HepG2 (cell line): Measurements from ENCODE around the gene FOSB. TPM values are rescaled to one million over a fixed set of nuclear protein-coding genes. Genes with fewer than 3 reads are reported as not detected.
A peak's percentile ranks its signal among the peaks of the same experiment; 100 is the strongest.

Experiments
- CEBPB ChIP-seq: IDR thresholded peaks from 2 replicates; pipeline ENCODE4 v1.6.1; 2011; ENCODE audit warnings: low read depth, low read length, improper control_type of control experiment, borderline replicate concordance
- KLF16 ChIP-seq, 2 experiments: sonication (generic) in 1 of 2; formaldehyde crosslinking in 1 of 2; IDR thresholded peaks; 2 replicates each; pipeline versions ENCODE4 v1.6.1 to v1.8.0; 2016 to 2023; ENCODE audit warnings: missing genetic modification reagents in 2 of 2, missing compliant biosample characterization in 1 of 2
- NR1H2 ChIP-seq: sonication (generic); formaldehyde crosslinking; IDR thresholded peaks from 2 replicates; pipeline ENCODE4 v1.8.1; 2022; ENCODE audit warnings: low read depth, missing genetic modification reagents, borderline replicate concordance
- PHF21A ChIP-seq: sonication (generic); formaldehyde crosslinking; IDR thresholded peaks from 2 replicates; pipeline ENCODE4 v1.5.0; 2020; ENCODE audit warnings: mild to moderate bottlenecking, missing genetic modification reagents
- RFX1 ChIP-seq: fragments of 450-650 bp; IDR thresholded peaks from 2 replicates; pipeline ENCODE4 v1.6.1; 2017
- SKI ChIP-seq: fragments of 450-650 bp; IDR thresholded peaks from one replicate; pipeline ENCODE4 v1.6.1; 2018; ENCODE audit warnings: mild to moderate bottlenecking; ENCODE audit not compliant: partially characterized antibody
- TAF15 ChIP-seq: fragments of 200-400 bp; formaldehyde crosslinking; IDR thresholded peaks from one replicate; pipeline ENCODE4 v1.6.1; 2018; ENCODE audit warnings: mild to moderate bottlenecking, low read depth, low read length; ENCODE audit not compliant: poor library complexity, severe bottlenecking
- YEATS4 ChIP-seq: sonication (generic); formaldehyde crosslinking; IDR thresholded peaks from 2 replicates; pipeline ENCODE4 v1.4.0; 2020; ENCODE audit warnings: missing genetic modification reagents, borderline replicate concordance
- YY1 ChIP-seq: IDR thresholded peaks from 2 replicates; pipeline ENCODE4 v1.6.1; 2011; ENCODE audit warnings: low read length, low read depth, moderate library complexity, mild to moderate bottlenecking; ENCODE audit not compliant: insufficient read depth, insufficient replicate concordance
- ZKSCAN1 ChIP-seq: fragments of 150-350 bp; IDR thresholded peaks from 2 replicates; pipeline ENCODE4 v1.6.1; 2014; ENCODE audit warnings: low read length
- ZNF101 ChIP-seq: sonication (generic); formaldehyde crosslinking; IDR thresholded peaks from 2 replicates; pipeline ENCODE4 v1.4.0; 2020; ENCODE audit warnings: mild to moderate bottlenecking, low read depth, missing genetic modification reagents, borderline replicate concordance
- ZNF256 ChIP-seq: sonication (generic); formaldehyde crosslinking; conservative IDR thresholded peaks from 2 replicates; pipeline ENCODE4 v1.4.0; 2020; ENCODE audit warnings: missing genetic modification reagents
- ZNF451 ChIP-seq: sonication (generic); formaldehyde crosslinking; IDR thresholded peaks from 2 replicates; pipeline ENCODE4 v1.5.0; 2020; ENCODE audit warnings: mild to moderate bottlenecking, missing genetic modification reagents
- ZNF782 ChIP-seq: sonication (generic); formaldehyde crosslinking; IDR thresholded peaks from 2 replicates; pipeline ENCODE4 v1.4.0; 2020; ENCODE audit warnings: missing genetic modification reagents, mild to moderate bottlenecking, borderline replicate concordance
- ZNF839 ChIP-seq: sonication (generic); formaldehyde crosslinking; IDR thresholded peaks from 2 replicates; pipeline ENCODE4 v1.4.0; 2020; ENCODE audit warnings: missing genetic modification reagents, mild to moderate bottlenecking, borderline replicate concordance
- polyA plus RNA-seq, 8 experiments: library from polyadenylated mRNA; depleted of rRNA in 3 of 8; stranded (reverse) in 7 of 8; unstranded in 1 of 8; fragments of >200 nt; fragmentation: Illumina TruSeq in 4 of 8; extraction: Trizol in 4 of 8; gene quantifications; 2 replicates each; pipeline versions ENCODE4 v1.2.1 to v1.2.3, GENCODE V29; 2011 to 2016; ENCODE audit warnings: low read depth in 4 of 8, missing spikeins in 1 of 8, mixed read lengths in 1 of 8; ENCODE audit not compliant: insufficient read depth in 1 of 8
- total RNA-seq, 5 experiments: library from RNA; depleted of rRNA; stranded (reverse); fragments of >200 nt; fragmentation: Illumina TruSeq; extraction: Trizol; gene quantifications; 2 replicates each; pipeline ENCODE4 v1.2.3, GENCODE V29; 2016; ENCODE audit warnings: low read depth in 1 of 5
- TF ChIP-seq, protein P1 (sequence below): sonication (generic); formaldehyde crosslinking; conservative IDR thresholded peaks from 2 replicates; pipeline ENCODE4 v1.4.0; 2020; ENCODE audit warnings: missing genetic modification reagents
- TF ChIP-seq, protein P2 (sequence below): sonication (generic); formaldehyde crosslinking; IDR thresholded peaks from 2 replicates; pipeline ENCODE4 v1.9.0; 2021; ENCODE audit warnings: missing genetic modification reagents, borderline replicate concordance
- TF ChIP-seq, protein P3 (sequence below): sonication (generic); formaldehyde crosslinking; IDR thresholded peaks from 2 replicates; pipeline ENCODE4 v1.5.0; 2020; ENCODE audit warnings: missing genetic modification reagents, mild to moderate bottlenecking, borderline replicate concordance
- TF ChIP-seq, protein P4 (sequence below): sonication (generic); formaldehyde crosslinking; IDR thresholded peaks from 2 replicates; pipeline ENCODE4 v1.4.0; 2020; ENCODE audit warnings: missing genetic modification reagents
- TF ChIP-seq, protein P5 (sequence below): IDR thresholded peaks from 2 replicates; pipeline ENCODE4 v1.6.1; 2016; ENCODE audit warnings: mild to moderate bottlenecking
- TF ChIP-seq, protein P6 (sequence below): sonication (generic); formaldehyde crosslinking; IDR thresholded peaks from 2 replicates; pipeline ENCODE4 v1.8.0; 2022; ENCODE audit warnings: mild to moderate bottlenecking, missing genetic modification reagents, moderate library complexity

FOSB gene
- total and polyA plus RNA-seq, 2 of the 13 experiments (the other 11 are each of a cell fraction or from before 2014, with no cell fraction given): 2.8 to 6.0 TPM

DNA sequence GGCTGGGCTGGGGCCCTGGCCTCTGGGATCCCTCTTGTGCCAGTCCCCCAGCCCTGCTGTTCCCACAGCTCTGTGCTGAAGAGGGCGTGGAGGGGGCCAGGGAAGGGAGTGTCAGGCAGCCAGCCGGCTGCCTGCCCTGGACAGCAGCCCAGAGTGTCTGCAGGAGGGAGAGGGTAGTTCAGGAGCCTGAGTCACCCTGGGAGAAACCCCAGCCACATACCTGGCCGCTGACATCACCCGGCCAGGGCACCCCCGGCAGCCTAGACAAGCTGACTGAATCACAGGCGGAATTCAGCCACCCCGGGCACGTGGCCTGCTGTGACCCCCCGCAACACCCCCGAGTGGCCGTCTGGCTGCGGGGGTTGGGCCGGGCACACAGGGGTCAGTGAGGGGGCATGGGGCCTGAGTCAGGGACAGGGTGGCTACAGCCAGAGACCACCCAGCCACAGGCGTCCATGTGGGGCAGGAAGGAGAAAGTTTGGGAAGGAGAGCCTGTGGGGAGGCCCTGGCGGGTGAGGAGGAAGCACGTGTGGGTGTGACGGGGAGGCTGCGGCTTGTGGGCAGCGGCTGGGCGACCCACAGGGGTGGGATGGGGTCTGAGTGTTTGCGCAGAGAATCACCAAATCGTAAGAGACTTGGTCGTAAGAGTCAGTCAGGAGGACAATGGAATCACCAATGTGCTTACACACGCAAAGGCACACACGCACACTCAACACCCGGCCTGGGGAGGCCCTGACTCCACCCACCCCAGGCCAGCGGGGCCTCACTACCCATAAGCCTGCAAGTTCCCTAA is 11.9 kb upstream of the FOSB start (continued):
- TF ChIP-seq, protein P1, sequence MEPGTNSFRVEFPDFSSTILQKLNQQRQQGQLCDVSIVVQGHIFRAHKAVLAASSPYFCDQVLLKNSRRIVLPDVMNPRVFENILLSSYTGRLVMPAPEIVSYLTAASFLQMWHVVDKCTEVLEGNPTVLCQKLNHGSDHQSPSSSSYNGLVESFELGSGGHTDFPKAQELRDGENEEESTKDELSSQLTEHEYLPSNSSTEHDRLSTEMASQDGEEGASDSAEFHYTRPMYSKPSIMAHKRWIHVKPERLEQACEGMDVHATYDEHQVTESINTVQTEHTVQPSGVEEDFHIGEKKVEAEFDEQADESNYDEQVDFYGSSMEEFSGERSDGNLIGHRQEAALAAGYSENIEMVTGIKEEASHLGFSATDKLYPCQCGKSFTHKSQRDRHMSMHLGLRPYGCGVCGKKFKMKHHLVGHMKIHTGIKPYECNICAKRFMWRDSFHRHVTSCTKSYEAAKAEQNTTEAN (CRISPR knock-in tag): peak; percentile 25
- TF ChIP-seq NR1H2 (CRISPR knock-in tag): no peak
- TF ChIP-seq, protein P2, sequence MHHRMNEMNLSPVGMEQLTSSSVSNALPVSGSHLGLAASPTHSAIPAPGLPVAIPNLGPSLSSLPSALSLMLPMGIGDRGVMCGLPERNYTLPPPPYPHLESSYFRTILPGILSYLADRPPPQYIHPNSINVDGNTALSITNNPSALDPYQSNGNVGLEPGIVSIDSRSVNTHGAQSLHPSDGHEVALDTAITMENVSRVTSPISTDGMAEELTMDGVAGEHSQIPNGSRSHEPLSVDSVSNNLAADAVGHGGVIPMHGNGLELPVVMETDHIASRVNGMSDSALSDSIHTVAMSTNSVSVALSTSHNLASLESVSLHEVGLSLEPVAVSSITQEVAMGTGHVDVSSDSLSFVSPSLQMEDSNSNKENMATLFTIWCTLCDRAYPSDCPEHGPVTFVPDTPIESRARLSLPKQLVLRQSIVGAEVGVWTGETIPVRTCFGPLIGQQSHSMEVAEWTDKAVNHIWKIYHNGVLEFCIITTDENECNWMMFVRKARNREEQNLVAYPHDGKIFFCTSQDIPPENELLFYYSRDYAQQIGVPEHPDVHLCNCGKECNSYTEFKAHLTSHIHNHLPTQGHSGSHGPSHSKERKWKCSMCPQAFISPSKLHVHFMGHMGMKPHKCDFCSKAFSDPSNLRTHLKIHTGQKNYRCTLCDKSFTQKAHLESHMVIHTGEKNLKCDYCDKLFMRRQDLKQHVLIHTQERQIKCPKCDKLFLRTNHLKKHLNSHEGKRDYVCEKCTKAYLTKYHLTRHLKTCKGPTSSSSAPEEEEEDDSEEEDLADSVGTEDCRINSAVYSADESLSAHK (CRISPR knock-in tag): no peak
- TF ChIP-seq RFX1: no peak
- peak; percentile 87 for TF ChIP-seq TAF15
- TF ChIP-seq, protein P3, sequence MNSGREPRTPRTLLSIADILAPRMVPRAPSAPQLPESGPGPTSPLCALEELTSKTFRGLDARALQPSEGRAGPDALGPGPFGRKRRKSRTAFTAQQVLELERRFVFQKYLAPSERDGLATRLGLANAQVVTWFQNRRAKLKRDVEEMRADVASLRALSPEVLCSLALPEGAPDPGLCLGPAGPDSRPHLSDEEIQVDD (CRISPR knock-in tag): no peak
- no peak for TF ChIP-seq YY1
- TF ChIP-seq, protein P4, sequence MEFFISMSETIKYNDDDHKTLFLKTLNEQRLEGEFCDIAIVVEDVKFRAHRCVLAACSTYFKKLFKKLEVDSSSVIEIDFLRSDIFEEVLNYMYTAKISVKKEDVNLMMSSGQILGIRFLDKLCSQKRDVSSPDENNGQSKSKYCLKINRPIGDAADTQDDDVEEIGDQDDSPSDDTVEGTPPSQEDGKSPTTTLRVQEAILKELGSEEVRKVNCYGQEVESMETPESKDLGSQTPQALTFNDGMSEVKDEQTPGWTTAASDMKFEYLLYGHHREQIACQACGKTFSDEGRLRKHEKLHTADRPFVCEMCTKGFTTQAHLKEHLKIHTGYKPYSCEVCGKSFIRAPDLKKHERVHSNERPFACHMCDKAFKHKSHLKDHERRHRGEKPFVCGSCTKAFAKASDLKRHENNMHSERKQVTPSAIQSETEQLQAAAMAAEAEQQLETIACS (CRISPR knock-in tag): 0 out of 2 replicates have a peak, but pooled peaks have one; percentile 45
- no peak for TF ChIP-seq ZNF782
- TF ChIP-seq, protein P5, sequence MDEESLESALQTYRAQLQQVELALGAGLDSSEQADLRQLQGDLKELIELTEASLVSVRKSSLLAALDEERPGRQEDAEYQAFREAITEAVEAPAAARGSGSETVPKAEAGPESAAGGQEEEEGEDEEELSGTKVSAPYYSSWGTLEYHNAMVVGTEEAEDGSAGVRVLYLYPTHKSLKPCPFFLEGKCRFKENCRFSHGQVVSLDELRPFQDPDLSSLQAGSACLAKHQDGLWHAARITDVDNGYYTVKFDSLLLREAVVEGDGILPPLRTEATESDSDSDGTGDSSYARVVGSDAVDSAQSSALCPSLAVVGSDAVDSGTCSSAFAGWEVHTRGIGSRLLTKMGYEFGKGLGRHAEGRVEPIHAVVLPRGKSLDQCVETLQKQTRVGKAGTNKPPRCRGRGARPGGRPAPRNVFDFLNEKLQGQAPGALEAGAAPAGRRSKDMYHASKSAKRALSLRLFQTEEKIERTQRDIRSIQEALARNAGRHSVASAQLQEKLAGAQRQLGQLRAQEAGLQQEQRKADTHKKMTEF (CRISPR knock-in tag): peak; percentile 89
- no peak for TF ChIP-seq CEBPB
- TF ChIP-seq, protein P6, sequence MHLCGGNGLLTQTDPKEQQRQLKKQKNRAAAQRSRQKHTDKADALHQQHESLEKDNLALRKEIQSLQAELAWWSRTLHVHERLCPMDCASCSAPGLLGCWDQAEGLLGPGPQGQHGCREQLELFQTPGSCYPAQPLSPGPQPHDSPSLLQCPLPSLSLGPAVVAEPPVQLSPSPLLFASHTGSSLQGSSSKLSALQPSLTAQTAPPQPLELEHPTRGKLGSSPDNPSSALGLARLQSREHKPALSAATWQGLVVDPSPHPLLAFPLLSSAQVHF (CRISPR knock-in tag): no peak
- TF ChIP-seq ZNF839 (CRISPR knock-in tag): peak; percentile 62; the same call in 1 of the 2 replicates
- TF ChIP-seq ZNF256 (CRISPR knock-in tag): no peak
- peak; percentile 54; the same call in 1 of the 2 replicates for TF ChIP-seq YEATS4 (CRISPR knock-in tag)
- TF ChIP-seq KLF16 (CRISPR knock-in tag; IDR thresholded peaks at IDR 0.05): no peak
- TF ChIP-seq ZNF101 (CRISPR knock-in tag): no peak
- TF ChIP-seq PHF21A (CRISPR knock-in tag): peak; percentile 86
- no peak for TF ChIP-seq ZNF451
- TF ChIP-seq SKI: peak; percentile 97
- no peak for TF ChIP-seq ZKSCAN1
